Stimulated activated CD4-positive, alpha-beta T cell treated with anti-CD3 and anti-CD28 coated beads, Interleukin-12 subunit alpha, Interleukin-12 subunit beta, amount 100 ng/mL, for 48 hours (primary cell): ENCODE data around the gene TMEM40.
"Not testable (repeated sequence)": the region's sequence is repeated elsewhere in the genome, so short reads cannot be mapped to it uniquely, and the experiment has no call there.

Source experiments
- DNase-seq, 3 donors: peaks; one replicate each; pipeline ENCODE4 v3.0.0-alpha.2; 2020; ENCODE audit warnings: low read depth in 2 of 3, low spot score in 1 of 3

Gene TMEM40, protein sequence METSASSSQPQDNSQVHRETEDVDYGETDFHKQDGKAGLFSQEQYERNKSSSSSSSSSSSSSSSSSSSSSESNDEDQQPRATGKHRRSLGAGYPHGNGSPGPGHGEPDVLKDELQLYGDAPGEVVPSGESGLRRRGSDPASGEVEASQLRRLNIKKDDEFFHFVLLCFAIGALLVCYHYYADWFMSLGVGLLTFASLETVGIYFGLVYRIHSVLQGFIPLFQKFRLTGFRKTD

DNA sequence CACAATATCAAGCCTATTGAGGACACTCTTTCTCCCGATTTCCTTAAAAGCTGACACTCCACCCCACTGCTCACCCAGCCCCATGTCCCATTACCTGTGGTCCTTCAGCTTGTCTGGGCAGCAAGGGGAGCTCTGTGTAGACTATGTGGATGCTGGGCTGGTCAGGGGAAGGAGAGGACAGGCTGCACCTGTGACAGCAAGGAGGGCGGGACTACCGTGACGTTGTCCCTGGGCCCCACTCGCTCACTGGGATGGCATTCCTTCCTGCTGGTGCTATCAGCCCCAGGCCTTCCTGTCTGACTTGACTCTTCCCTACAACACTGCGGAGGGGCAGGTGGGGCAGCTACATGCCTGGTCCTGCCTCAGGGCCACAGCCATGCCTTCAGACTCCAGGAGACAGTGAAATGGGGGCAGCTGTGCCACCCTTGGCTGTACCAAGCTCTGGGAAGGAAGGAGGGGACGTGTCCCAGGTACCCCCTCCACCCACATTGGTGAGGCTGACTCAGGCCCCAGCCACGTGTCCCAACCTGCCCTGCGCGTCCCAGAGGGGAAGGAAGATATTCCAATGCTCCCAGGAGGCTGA, at the start of gene TMEM40:
Gene TMEM40, minus strand, starts transcription at position 163 of the 583 bp plus-strand sequence. CDS start 9,427 bp downstream, outside the sequence.
- no peak for DNase-seq

DNA sequence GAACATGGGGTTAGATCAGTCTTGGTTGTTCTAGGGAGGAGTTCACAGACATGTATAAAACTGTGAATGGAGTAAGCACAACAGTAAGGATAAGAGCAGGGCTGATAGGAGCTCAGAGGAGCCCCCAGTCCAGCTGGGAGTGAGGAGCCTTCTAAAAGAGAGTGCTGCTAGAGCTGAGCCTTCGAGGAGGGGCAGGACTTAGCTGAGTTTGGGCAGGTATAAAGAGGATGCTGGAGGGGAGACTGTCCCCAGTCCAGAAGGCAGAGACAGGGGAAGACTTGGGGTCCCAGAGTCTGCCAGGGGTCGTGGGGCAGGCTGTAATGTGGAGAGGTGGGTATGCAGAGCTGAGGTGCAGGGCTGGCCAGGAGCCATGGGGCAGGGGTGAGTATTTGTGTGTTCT, 49.5 kb upstream of the TMEM40 start:
- no peak for DNase-seq

DNA sequence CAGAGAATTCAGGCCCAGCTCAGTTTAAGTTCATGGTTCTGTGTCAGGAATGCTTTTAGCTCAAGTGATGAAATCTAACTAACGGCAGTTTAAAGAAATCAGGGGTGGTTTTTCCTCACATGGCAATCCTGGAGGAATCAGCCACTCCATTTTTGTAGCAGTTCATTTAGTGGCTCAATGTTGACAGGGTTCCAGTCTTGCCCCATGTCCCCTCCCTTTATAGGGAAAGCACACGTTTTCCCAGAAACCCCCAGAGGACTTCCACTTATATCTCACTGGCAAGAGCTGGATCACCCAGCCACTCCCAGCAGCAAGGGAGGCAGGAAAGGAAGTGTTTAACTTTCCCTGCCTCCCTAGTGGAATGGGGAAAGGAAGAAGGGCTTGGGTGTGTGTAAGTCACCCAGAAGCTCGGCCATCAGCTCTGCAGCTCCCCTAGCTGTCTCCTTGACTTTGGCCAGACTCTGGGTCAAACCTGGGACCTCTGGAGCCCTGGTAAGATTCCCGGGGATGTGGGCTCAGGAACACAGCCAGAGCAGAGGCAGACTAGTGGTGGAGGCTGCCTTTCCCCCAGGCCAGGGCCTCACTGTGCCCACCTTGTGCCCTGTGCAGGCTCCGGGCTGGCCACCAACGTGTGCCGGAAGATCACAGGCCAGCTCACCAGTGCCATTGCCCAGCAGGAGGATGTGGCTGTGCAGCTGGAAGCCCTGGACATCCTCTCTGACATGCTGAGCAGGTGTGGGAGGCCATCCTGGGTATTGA, 48.7 kb upstream of the TMEM40 start:
- DNase-seq: no peak

DNA sequence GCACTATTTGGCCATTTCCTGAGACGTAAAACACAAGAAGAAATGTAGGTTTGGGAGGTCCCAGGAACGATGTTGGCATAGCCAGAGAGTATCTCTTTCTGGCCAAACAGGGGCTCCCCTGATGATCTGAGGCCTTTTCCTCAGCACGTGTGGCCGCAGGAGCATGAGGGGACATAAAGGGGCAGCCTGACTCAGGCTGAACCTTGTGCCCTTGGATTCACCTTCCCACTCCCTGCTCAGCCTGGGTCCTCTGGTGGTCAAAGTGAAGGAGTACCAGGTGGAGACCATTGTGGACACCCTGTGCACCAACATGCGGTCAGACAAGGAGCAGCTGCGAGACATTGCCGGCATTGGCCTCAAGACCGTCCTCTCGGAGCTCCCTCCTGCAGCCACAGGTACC, 48.0 kb upstream of the TMEM40 start:
- no peak for DNase-seq

DNA sequence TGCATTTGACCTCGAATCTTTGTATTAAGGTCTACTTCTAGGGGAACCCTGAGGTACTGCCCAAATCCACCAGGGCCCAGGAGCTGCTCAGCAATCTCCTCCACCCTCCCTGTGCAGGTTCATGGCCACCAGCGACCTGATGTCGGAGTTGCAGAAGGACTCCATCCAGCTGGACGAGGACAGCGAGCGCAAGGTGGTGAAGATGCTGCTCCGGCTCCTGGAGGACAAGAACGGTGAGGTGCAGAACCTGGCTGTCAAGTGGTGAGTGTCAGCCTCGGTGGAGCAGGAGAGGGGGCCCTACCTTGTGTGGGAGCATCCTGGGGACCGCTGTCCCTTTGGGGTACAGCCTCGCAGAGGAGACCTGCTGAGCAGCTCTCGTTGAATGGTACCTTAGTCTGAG, 44.3 kb upstream of the TMEM40 start:
- no peak for DNase-seq

DNA sequence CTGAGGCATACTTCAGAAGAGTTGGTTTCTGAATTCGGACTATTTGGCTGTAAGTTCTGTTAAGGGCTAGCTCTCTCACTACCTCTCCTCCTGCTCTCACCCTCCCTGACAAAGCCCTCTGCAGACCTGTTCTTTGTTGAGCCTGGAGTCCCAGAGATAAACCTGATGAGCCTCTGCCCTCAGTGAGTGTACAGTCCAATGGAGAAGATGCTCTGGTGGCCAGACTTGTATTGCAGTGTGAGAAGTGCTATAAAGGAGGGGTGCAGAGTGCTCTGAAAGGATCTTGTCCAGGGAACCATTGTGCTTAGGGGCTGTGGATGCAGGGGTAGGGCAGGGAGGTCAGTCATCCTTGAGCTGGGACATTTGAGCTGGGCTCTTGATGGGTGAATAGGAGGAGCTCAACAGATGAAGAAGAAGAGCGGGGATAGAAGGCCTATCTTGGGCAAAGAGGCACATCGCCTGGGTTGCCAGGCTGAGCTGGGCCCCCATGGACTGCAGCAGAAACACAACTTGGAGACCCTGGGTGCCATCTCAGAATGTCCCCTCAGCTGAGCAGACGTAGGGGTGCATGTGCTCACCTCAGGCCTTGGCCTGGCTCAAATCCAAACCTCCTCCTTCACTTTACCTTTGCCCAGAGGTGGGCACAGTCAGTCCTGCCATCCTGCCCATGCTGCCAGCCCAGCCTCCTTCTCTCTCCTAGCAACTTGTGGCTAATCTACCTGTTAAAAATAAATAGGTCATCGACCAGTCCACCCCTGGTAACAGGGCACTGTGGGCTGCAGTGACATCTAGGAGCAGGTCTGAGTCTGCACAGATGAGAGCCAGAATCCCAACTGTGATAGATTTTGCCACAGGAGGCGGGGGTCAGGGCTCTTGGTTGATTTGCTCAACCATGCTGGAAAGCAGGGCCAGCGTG, 40.7 kb upstream of the TMEM40 start:
- DNase-seq: no peak

DNA sequence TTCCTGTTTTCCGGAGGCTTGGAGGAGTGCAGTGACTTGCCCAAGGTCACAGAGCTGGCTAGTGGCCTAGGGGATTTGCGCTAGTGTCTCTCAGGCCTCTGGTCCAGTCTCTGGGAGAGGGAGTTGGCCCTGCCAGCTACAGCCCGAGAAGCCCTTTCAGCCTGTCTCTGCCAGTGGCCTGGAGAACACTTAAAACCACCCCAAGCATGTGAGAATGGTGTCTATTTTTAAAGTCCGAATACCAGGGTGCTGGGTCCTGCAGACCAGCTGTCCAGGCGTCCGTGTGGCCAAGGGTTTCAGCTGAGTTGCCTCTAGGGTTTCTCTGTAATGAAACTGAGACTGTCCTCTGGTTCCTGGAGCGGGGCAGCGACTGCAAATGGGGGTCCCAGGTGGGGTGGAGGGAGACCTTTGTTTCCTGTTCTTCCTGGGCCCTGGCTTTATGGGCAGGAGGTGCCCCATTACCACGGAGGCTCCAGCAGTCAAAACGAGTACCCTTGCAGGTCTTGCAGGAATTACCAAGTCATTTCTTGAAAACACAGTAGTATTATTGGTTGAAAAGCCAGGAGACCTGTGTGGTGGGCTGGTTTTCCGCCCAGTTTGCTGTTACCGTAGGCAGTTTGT, 39.6 kb upstream of the TMEM40 start:
- DNase-seq: no peak

DNA sequence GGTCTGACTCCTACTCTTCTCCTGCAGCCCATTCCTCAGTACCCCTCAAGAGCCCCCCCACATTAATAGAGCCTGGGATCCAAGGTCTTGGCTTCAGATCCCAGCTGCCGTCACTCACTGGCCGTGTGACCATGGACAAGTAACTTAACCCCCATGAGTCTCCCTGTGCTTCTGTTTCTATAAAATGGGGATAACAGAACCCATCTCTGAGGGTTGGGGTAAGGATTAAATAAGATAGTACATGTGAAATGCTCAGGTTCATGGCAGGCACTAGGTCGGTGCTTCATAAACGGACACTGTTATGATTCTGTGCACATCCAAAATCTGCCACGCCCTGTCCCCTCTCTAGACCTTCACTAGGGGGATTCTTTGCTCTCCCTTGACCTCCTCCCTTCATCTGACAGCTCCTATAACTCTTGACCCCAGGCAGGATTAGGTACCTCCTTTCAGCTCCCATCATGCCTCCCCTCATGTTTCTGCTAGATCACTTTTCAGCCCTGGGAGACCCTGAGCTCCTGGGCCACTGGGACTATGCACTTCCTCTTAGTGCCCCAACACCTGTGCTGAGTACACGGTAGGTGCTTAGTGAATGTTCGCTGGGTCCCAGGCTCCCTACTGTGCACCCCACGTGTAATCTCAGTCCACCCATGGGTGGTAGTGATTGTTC, 39.0 kb upstream of the TMEM40 start:
- DNase-seq: no peak

DNA sequence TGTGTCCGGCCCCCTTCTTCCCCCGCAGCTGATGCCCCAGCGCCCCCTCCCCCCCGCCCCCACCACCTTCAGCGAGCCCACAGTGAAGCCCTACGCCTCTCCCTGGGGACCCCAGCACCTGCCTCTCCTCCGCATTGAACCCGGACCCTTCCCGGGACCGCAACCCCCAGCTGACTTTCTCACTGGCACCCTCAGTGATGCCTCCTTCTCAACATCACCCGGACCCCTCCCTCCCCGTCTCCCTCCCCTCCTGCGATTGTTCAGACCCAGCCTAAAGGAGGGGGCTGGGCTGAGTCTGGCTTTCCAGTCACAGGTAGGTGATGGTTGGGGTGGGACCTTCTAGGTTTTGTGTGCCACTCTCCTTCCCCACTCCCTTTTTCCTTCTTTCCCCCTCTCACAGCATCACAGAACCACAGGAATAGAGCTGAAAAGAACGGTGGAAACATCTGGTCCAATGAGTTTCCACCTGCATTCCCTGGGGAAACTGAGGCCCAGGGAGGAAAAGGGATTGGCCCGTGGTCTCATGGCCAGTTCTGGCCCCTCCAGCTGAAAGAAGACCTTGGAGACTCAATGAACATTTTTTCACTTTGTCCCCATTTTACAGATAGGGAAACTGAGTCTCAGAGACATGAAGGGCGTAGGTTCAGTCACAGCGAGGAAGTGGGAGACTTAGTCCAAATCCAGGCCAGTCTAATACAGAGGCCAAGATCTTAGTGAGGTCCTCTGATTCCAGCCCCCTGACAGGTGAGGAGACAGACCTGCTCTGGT, 38.2 kb upstream of the TMEM40 start:
- DNase-seq: no peak

DNA sequence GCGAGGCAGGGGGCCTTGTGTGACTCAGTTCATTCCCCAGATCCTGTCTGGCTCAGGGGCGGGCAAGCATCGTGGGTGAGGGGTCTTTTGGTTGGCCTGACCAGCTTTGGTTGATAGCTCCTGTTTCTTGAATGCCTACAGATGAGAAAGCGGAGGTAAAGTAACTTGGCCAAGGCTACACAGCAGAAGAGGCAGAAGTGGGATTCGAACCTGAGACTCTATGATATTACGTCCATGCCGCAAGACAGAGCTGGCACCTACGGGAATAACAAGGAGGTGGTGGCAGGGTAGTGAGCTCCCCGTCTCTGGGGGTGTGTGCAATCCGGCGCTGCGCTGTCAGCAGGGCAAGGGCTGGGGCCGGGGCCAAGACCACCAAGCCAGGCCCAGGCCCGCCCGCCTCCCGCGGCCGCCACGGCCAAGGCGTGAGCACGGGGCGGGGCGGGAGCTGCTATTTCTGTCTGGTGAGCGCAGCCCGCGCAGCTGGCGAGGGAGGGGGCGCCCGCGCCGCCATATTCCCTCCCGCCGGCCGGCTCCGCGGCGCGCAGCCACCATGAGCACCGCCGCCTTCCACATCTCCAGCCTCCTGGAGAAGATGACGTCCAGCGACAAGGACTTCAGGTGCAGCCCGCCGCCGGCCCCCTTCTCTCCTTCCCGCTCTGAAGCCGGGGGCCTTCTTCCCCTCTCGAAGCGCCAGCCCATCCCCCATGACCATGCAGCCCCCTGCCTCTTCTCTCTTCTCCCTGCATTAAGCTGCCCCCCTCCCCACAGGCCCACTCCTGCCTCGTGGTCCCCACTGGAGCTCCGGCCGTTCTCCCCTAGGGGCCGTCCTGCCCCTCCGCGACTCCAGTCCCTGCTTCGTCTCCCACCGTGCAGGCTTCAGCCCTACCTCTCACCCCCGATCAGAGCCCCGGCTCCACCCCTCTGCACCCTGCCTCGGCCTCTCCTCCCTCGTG, 37.4 kb upstream of the TMEM40 start, which contains the start of gene CAND2:
Gene CAND2, plus strand, starts transcription at position 510 of the 953 bp plus-strand sequence. Its CDS starts 41 bp downstream, at position 551.
- peak in 1 of 3 donors; percentile 23 for DNase-seq

DNA sequence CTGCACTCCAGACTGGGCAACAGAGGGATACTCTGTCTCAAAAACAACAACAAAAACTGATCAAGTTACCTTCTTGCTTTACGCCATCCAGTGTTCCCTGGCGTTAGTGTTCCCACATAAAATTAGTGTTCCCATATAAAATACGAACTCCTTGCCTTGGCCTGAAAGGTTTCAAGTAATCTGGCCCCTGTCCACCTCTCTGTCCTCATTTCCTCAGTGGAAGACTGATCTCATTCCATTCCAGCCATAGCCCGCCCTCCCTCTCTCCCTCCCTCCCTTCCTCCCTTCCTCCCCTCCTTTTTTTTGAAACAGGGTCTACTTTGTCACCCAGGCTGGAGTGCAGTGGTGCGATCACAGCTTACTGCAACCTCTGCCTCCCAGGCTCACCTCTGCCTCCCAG, 34.6 kb upstream of the TMEM40 start:
- DNase-seq: no peak

DNA sequence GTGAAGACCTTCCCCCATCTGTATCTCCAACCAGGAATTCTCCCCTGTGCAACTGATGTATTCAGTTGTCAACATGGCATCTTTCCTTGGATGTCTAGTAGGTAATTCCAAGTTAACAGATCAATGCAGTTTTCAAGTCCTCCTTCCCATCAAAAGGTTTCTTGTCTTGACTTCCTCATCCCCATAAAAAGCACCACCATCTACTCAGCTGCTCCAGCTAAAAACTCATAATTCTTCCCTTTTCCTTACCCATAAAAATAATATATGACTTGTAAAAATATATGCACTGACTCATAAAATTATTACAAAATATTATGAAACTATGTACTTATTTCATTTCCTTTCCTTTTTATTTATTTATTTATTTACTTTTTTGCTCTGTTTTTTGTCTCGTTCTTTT, 32.4 kb upstream of the TMEM40 start:
- no peak for DNase-seq

DNA sequence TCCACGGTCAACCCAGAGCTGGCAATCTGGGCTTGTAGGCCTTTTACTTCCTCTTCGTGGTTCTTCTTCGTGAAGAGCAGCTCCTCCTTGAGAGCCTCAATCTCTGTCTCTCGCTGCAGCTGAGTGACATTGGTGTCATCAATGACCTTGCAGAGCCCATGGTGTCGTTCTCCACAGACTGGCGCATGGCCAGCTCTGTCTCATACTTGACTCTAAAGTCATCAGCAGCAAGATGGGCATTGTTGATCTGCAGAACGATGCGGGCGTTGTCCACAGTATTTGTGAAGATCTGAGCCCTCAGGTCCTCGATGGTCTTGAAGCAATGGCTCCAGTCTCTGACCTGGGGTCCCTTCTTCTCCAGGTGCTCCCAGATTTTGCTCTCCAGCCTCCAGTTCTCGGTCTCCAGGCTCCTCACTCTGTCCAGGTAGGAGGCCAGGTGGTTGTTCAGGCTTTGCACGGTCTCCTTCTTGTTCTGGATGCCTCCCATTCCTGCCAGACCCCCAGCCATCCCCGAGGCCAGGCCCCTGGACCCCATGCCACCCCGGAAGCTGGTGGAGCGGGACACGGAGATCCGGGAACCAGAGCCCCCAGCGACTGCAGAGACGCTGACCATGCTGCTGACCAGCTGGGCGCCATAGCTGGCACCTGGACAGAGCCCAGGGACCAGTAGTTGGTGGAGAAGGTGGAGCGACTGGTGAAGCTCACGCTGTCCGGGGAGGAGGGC, 29.1 kb upstream of the TMEM40 start:
- DNase-seq: not testable (repeated sequence)

DNA sequence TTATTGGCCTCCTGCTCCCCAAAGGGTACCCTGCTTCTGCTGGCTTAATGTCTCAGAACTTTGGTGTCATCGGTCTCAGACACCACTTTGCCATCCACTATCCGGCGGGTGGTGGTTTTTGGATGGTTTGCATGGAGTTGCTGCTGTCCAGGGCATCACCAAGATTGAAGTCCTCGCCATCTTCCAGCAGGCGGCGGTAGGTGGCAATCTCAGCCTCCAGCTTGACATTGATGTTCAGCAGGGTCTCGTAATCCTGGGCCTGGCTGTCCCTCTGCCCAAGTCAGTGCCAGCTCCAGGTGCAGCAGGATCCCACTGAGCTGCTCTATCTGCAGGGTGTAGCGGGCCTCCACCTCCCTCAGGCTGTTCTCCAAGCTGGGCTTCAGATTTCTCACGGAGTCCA, 28.3 kb upstream of the TMEM40 start:
- peak; percentile 40 to 74 (median 44) for DNase-seq

DNA sequence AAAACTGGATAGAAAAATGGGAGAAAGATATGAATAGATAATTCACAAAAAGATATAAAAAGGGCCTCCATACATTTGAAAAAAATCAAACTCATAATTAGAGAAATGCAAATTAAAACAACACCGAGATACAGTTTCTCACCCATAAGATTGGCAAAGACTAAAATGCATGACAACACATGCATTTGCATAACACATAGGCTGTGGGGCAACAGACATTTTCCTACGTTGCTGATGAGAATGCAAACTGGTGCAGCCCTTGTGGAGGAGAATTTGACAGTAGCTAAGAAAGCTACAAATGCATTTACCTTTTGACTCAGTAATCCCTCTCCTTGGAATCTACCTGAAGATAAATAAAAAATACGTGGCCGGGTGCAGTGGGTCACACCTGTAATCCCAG, 26.0 kb upstream of the TMEM40 start:
- DNase-seq: no peak

DNA sequence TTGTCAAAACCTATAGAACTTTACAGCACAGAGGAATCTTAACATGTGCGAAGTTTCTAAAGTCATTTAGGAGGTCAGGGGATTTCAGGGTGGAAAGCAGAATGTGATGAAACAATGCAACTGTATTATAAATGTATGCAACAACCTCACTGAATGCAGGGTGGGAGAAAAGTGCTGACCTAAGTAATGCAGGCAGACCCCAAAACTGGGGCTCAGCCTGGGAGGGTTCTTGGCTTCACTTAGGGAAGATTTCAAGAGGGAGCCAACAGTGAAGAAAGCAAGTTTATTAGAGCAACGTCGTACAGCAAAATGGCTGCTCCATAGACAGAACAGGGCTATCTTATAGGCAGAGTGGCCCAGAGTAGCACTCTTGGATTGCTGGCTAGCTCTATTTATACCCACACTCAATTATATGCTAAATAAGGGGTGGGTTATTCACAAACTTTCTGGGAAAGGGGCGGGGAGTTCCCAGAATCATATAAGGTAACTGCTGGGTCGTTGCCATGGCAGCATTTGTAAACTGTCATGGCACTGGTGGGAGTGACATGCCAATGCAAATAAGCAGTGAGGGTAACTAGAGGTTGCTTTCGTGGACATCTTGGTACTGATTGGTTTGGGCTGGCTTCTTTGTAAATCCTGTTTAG, 23.2 kb upstream of the TMEM40 start:
- DNase-seq: no peak

DNA sequence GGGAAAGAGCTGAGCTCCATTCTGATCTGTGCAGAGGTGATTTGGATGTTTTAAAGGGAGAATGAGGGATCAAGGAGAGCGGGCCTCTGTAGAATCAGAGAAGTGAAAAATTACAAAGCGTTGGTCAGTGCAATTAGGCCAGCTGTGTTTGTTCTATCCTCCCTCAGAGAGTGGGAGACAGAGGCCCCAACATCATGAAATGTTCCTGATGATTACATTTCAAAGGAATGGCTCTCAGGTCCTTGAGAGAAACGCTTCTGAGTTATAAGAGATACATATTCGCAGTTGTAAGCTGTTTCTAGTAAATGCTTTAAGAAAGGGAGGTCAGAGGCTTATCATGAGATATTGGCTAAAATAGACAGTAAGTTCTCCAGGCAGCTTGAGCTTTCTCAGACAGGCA, 21.7 kb upstream of the TMEM40 start:
- no peak for DNase-seq
